Endodermal cell (in vitro differentiated cells): ENCODE data around the gene PRDM1. TPM values are rescaled to one million over a fixed set of nuclear protein-coding genes. Genes with fewer than 3 reads are reported as not detected.

Experiments
- DNase-seq: peaks from one replicate; pipeline ENCODE4 v3.0.0-alpha.2; 2017
- H3K27ac ChIP-seq: 2 replicates; pipeline ENCODE4 v1.5.1; 2013; ENCODE audit warnings: mild to moderate bottlenecking, low read depth, low read length, moderate library complexity
- H3K27me3 ChIP-seq: 2 replicates; pipeline ENCODE4 v1.6.1; 2013; ENCODE audit warnings: mild to moderate bottlenecking, low read length, moderate library complexity; ENCODE audit not compliant: insufficient read depth, control insufficient read depth, poor library complexity, severe bottlenecking
- H3K36me3 ChIP-seq: 2 replicates; pipeline ENCODE4 v1.7.0; 2013; ENCODE audit warnings: mild to moderate bottlenecking, low read length, moderate library complexity; ENCODE audit not compliant: control insufficient read depth, insufficient read depth
- H3K4me1 ChIP-seq: one replicate; pipeline ENCODE4 v1.7.0; 2013; ENCODE audit warnings: low read length; ENCODE audit not compliant: control insufficient read depth, insufficient read depth
- H3K4me3 ChIP-seq: 2 replicates; pipeline ENCODE4 v1.5.1; 2013; ENCODE audit warnings: mild to moderate bottlenecking, low read length, moderate library complexity
- H3K9ac ChIP-seq: 2 replicates; pipeline ENCODE4 v1.6.1; 2013; ENCODE audit warnings: mild to moderate bottlenecking, low read length, moderate library complexity; ENCODE audit not compliant: poor library complexity, severe bottlenecking; ENCODE audit errors: extremely low read depth
- H3K9me3 ChIP-seq: 2 replicates; pipeline ENCODE4 v1.6.1; 2013; ENCODE audit warnings: mild to moderate bottlenecking, low read length, moderate library complexity; ENCODE audit not compliant: control insufficient read depth
- H3K27ac Mint-ChIP-seq: 2 replicates; pipeline ENCODE4 v1.8.0; 2020; ENCODE audit warnings: mixed read lengths
- H3K27me3 Mint-ChIP-seq: 2 replicates; pipeline ENCODE4 v1.8.0; 2021; ENCODE audit warnings: mild to moderate bottlenecking, mixed read lengths; ENCODE audit not compliant: insufficient read depth
- H3K36me3 Mint-ChIP-seq: 2 replicates; pipeline ENCODE4 v1.8.0; 2020; ENCODE audit warnings: low read depth, mixed read lengths
- H3K4me1 Mint-ChIP-seq: 2 replicates; pipeline ENCODE4 v1.8.0; 2020; ENCODE audit warnings: mixed read lengths
- H3K4me3 Mint-ChIP-seq: 2 replicates; pipeline ENCODE4 v1.8.0; 2020; ENCODE audit warnings: mild to moderate bottlenecking, moderate library complexity, mixed read lengths
- H3K9me3 Mint-ChIP-seq: 2 replicates; pipeline ENCODE4 v1.8.0; 2020; ENCODE audit warnings: mild to moderate bottlenecking, mixed read lengths
- WGBS, 2 experiments: methylation state at CpG; one replicate each; pipeline versions ENCODE4 v1.1.5 to v1.1.7; 2013; ENCODE audit warnings: missing lambda C conversion rate in 2 of 2, mixed read lengths in 1 of 2; ENCODE audit not compliant: insufficient coverage in 1 of 2, insufficient read length in 1 of 2; 5-methylcytosine and 5-hydroxymethylcytosine counted together
- total RNA-seq, 2 donors: library from RNA; stranded (reverse); fragmentation: NEBNext Ultra II Directional in 1 of 2; extraction: Animal tissue kit (Norgen Biotek cat#: 25700) in 1 of 2; gene quantifications; 2 replicates in 1 of 2; 3 replicates in 1 of 2; pipeline ENCODE4 v1.2.1, GENCODE V29; 2021
- TF ChIP-seq, protein P1 (sequence below): fragments of 200-600 bp; sonication (generic); conservative IDR thresholded peaks from 2 replicates; pipeline ENCODE4 v1.5.0; 2021; ENCODE audit warnings: antibody characterized with exemption, mild to moderate bottlenecking

Gene PRDM1
- total RNA-seq, 2 donors from 2014 or later: 54.0 to 74.3 TPM

DNA sequence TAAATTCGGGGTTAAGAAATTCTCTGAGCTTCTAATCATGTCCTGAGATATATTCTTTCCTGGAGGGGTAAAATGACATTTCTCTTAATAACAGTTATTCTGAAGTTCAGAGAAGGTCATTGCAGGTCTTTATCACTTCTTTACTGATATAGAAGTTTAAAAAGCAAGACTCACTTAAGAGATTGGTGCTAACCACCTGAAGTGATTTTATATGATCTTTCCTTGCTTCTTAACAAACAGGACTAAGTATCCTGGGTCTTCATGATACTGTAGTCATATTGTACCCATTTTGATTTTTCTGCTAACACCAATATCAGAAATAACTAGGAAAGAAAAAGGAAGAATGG, 39.3 kb upstream of the PRDM1 start:
- 60 to 83% methylated on average over 1 of the region's 1 CpG for WGBS, 2 experiments
- no peak for DNase-seq
- Histone ChIP-seq H3K4me3 (peak overlapping the region; percentile 72), H3K9me3 (no peaks in the 10 kb centered on the region), H3K36me3 (peaks cover 24% of the 10 kb centered on the region), H3K9ac (peak overlapping the region; percentile 44), H3K27ac (no peak overlapping the region), H3K27me3 (no peaks in the 10 kb centered on the region), H3K4me1 (peaks cover 38% of the 10 kb centered on the region)
- H3K4me1 Mint-ChIP-seq: peaks cover 80% of the 10 kb centered on the region
- peak overlapping the region; percentile 67 for H3K4me3 Mint-ChIP-seq
- peaks cover 11% of the 10 kb centered on the region for H3K36me3 Mint-ChIP-seq
- H3K27me3 Mint-ChIP-seq: no peaks in the 10 kb centered on the region
- H3K27ac Mint-ChIP-seq: peak overlapping the region; percentile 97
- no peaks in the 10 kb centered on the region for H3K9me3 Mint-ChIP-seq
- TF ChIP-seq, protein P1, sequence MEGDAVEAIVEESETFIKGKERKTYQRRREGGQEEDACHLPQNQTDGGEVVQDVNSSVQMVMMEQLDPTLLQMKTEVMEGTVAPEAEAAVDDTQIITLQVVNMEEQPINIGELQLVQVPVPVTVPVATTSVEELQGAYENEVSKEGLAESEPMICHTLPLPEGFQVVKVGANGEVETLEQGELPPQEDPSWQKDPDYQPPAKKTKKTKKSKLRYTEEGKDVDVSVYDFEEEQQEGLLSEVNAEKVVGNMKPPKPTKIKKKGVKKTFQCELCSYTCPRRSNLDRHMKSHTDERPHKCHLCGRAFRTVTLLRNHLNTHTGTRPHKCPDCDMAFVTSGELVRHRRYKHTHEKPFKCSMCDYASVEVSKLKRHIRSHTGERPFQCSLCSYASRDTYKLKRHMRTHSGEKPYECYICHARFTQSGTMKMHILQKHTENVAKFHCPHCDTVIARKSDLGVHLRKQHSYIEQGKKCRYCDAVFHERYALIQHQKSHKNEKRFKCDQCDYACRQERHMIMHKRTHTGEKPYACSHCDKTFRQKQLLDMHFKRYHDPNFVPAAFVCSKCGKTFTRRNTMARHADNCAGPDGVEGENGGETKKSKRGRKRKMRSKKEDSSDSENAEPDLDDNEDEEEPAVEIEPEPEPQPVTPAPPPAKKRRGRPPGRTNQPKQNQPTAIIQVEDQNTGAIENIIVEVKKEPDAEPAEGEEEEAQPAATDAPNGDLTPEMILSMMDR: no peak

DNA sequence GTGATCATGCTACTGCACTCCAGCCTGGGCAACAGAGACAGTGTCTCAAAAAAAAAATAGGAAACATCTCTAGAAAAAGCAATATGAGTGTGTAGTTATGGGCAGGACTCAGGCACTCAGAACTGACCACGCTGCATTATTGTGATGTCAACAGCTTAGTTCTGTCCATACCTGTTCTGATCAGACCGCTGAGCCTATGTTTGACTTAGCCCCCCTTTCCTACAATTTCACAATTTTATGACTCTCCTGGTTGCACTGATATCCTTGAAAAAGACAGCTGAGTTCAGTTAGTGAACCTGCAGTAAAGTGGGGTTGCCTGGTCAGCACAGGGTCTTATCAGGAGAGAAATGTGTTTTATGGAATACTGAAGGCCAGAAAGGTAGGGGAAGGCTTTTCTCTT, 37.8 kb upstream of the PRDM1 start:
- peaks cover 13% of the 10 kb centered on the region for H3K36me3 Mint-ChIP-seq

DNA sequence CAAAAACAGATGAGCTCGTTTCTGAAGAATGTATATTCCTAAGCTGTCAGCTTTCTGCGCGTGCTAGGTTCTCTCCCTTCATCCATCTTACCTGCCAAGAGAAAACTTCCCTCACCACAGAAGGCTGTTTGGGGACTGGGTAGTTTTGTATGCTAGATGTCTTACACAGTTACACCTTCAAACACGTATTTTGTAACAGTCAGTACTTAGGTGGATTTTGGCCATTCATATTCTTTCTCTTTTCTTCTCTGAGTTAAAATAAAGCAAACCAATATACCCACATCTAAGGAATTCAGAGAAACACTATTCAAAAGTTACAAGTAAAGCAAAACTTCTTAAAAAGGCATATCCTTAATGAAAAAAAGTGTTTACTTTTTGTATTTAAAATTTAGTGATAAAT, 35.6 kb upstream of the PRDM1 start:
- Mint-ChIP-seq H3K27ac (peak overlapping the region; percentile 59), H3K4me1 (peaks cover 90% of the 10 kb centered on the region)
- TF ChIP-seq, protein P1: no peak

More for the DNA sequence above, 37.8 kb upstream of the PRDM1 start:
- Mint-ChIP-seq H3K4me1 (peaks cover 88% of the 10 kb centered on the region), H3K27ac (no peak overlapping the region), H3K9me3 (no peaks in the 10 kb centered on the region), H3K4me3 (peak overlapping the region; percentile 67), H3K27me3 (no peaks in the 10 kb centered on the region)
- DNase-seq: no peak
- WGBS, 2 experiments: 89 to 100% methylated on average over 1 to 2 of the region's 2 CpGs
- H3K27me3 ChIP-seq: no peaks in the 10 kb centered on the region
- no peaks in the 10 kb centered on the region for H3K9me3 ChIP-seq
- H3K4me3 ChIP-seq: peak overlapping the region; percentile 72
- TF ChIP-seq, protein P1: no peak
- H3K4me1 ChIP-seq: peaks cover 38% of the 10 kb centered on the region
- peaks cover 26% of the 10 kb centered on the region for H3K36me3 ChIP-seq
- no peak overlapping the region for H3K27ac ChIP-seq
- H3K9ac ChIP-seq: no peak overlapping the region

More for the DNA sequence above, 35.6 kb upstream of the PRDM1 start:
- Histone ChIP-seq H3K27ac (no peak overlapping the region), H3K4me1 (peaks cover 42% of the 10 kb centered on the region), H3K27me3 (no peaks in the 10 kb centered on the region), H3K4me3 (peak overlapping the region; percentile 24), H3K9me3 (no peaks in the 10 kb centered on the region), H3K9ac (no peak overlapping the region), H3K36me3 (peaks cover 26% of the 10 kb centered on the region)
- peaks cover 13% of the 10 kb centered on the region for H3K36me3 Mint-ChIP-seq
- no peaks in the 10 kb centered on the region for H3K9me3 Mint-ChIP-seq
- H3K4me3 Mint-ChIP-seq: no peak overlapping the region
- no peak for DNase-seq
- no peaks in the 10 kb centered on the region for H3K27me3 Mint-ChIP-seq
- 75% methylated on average over 4 of the region's 4 CpGs; no CpG with 5 or more reads in 1 of the 2 experiments for WGBS, 2 experiments
